ENCODE data around the gene CCDC70. TPM values are rescaled to one million over a fixed set of nuclear protein-coding genes. Genes with fewer than 3 reads are reported as not detected.

The CCDC70 gene
- total RNA-seq, 1 experiment from 2014 or later, result not detected

DNA sequence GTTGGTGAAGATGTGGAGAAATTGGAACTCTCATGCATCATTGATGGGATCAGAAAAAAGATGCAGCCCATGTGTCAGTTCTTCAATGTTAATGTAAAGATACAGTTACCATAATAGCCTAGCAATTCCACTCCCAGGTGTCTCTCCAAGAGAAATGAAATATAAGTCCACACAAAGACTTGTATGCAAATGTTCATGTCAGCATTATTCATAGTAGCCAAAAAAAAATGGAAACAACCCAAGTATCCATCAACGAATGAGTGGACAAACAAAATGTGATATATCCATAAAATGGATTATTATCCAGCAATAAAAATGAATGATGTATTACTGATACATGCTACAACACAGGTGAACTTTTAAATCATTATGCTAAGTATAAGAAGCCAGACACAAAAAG lies 38.7 kb downstream of the CCDC70 start (continued):
- TF ChIP-seq ZNF219 (CRISPR knock-in tag; IDR thresholded peaks at IDR 0.05; ENCODE audit: borderline replicate concordance) (no peak), ZNF317 (CRISPR knock-in tag; IDR thresholded peaks at IDR 0.05; ENCODE audit: borderline replicate concordance, low read depth) (no peak)

DNA sequence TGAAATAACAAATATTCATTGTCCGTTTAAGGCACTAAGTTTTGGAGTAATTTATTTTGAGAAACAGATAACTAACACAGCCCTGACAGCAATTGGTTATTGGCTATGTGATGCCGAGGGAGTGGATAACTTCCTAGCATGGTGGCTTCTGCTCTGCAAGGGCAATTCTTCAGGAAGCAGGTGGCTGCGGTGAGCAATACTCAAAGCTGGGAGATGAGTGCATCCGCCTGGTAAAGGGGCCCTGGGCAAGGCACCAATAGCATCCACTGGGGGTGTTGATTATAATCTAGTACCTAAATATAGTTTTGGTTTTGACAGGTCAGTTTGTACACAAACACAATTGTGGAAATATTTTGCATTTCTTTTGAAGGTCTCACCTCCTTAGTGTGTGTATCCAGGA lies 41.0 kb downstream of the CCDC70 start:
- Mint-ChIP-seq H3K27me3 (ENCODE audit: low read depth) (no peaks in the 10 kb centered on the region; the same call in 1 of the 2 replicates), H3K36me3 (no peaks in the 10 kb centered on the region), H3K4me1 (peaks cover 21% of the 10 kb centered on the region), H3K4me3 (no peak overlapping the region), H3K9me3 (no peaks in the 10 kb centered on the region), H3K27ac (no peak overlapping the region)
- POLR2A ChIA-PET, result no interaction called here
- DNase-seq (ENCODE audit: low spot score) (no peak), ATAC-seq (no peak)
- TF ChIP-seq, protein P1, sequence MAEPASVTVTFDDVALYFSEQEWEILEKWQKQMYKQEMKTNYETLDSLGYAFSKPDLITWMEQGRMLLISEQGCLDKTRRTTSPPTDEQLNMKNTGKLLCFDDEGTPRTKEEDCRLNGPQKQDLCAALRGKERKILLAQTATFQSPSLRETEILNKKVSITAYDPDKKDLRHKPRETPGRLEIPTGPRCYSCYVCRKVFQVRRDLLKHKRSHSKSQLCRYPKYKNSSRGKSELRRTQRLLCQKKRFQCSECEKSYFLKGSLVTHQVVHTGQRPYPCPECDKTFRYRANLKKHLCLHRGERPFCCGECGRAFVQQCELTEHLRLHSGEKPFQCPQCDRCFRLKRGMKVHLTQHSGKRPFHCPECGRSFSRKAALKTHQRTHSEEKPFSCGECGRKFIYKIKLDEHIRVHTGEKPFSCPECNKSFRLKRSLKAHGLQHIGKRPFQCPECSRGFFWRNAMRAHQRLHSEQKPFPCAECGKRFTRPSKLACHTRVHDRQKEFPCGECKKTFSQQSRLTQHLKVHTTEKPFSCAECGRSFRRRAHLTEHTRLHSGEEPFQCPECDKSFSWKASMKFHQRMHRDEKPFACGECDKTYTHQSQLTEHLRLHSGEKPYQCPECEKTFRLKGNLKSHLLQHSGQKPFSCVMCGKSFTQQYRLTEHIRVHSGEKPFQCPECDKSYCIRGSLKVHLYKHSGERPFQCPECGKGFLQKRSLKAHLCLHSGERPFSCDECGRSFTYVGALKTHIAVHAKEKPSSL (CRISPR knock-in tag; conservative IDR thresholded peaks at IDR 0.05), result no peak
- TF ChIP-seq, protein P2, sequence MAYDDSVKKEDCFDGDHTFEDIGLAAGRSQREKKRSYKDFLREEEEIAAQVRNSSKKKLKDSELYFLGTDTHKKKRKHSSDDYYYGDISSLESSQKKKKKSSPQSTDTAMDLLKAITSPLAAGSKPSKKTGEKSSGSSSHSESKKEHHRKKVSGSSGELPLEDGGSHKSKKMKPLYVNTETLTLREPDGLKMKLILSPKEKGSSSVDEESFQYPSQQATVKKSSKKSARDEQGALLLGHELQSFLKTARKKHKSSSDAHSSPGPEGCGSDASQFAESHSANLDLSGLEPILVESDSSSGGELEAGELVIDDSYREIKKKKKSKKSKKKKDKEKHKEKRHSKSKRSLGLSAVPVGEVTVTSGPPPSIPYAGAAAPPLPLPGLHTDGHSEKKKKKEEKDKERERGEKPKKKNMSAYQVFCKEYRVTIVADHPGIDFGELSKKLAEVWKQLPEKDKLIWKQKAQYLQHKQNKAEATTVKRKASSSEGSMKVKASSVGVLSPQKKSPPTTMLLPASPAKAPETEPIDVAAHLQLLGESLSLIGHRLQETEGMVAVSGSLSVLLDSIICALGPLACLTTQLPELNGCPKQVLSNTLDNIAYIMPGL (CRISPR knock-in tag; IDR thresholded peaks at IDR 0.05), result no peak
- no peak for TF ChIP-seq ZNF219 (CRISPR knock-in tag; IDR thresholded peaks at IDR 0.05; ENCODE audit: borderline replicate concordance)
- TF ChIP-seq, protein P3, sequence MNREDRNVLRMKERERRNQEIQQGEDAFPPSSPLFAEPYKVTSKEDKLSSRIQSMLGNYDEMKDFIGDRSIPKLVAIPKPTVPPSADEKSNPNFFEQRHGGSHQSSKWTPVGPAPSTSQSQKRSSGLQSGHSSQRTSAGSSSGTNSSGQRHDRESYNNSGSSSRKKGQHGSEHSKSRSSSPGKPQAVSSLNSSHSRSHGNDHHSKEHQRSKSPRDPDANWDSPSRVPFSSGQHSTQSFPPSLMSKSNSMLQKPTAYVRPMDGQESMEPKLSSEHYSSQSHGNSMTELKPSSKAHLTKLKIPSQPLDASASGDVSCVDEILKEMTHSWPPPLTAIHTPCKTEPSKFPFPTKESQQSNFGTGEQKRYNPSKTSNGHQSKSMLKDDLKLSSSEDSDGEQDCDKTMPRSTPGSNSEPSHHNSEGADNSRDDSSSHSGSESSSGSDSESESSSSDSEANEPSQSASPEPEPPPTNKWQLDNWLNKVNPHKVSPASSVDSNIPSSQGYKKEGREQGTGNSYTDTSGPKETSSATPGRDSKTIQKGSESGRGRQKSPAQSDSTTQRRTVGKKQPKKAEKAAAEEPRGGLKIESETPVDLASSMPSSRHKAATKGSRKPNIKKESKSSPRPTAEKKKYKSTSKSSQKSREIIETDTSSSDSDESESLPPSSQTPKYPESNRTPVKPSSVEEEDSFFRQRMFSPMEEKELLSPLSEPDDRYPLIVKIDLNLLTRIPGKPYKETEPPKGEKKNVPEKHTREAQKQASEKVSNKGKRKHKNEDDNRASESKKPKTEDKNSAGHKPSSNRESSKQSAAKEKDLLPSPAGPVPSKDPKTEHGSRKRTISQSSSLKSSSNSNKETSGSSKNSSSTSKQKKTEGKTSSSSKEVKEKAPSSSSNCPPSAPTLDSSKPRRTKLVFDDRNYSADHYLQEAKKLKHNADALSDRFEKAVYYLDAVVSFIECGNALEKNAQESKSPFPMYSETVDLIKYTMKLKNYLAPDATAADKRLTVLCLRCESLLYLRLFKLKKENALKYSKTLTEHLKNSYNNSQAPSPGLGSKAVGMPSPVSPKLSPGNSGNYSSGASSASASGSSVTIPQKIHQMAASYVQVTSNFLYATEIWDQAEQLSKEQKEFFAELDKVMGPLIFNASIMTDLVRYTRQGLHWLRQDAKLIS (CRISPR knock-in tag; IDR thresholded peaks at IDR 0.05; ENCODE audit: borderline replicate concordance), result no peak
- TF ChIP-seq, protein P4, sequence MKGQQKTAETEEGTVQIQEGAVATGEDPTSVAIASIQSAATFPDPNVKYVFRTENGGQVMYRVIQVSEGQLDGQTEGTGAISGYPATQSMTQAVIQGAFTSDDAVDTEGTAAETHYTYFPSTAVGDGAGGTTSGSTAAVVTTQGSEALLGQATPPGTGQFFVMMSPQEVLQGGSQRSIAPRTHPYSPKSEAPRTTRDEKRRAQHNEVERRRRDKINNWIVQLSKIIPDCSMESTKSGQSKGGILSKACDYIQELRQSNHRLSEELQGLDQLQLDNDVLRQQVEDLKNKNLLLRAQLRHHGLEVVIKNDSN (CRISPR knock-in tag; IDR thresholded peaks at IDR 0.05), result no peak
- TF ChIP-seq, protein P5, sequence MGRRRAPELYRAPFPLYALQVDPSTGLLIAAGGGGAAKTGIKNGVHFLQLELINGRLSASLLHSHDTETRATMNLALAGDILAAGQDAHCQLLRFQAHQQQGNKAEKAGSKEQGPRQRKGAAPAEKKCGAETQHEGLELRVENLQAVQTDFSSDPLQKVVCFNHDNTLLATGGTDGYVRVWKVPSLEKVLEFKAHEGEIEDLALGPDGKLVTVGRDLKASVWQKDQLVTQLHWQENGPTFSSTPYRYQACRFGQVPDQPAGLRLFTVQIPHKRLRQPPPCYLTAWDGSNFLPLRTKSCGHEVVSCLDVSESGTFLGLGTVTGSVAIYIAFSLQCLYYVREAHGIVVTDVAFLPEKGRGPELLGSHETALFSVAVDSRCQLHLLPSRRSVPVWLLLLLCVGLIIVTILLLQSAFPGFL (CRISPR knock-in tag; IDR thresholded peaks at IDR 0.05; ENCODE audit: borderline replicate concordance), result no peak
- no peak for TF ChIP-seq ELF4 (CRISPR knock-in tag; IDR thresholded peaks at IDR 0.05; ENCODE audit: low read depth)
- no peak for TF ChIP-seq RELA (CRISPR knock-in tag; IDR thresholded peaks at IDR 0.05; ENCODE audit: borderline replicate concordance)
- TF ChIP-seq, protein P6, sequence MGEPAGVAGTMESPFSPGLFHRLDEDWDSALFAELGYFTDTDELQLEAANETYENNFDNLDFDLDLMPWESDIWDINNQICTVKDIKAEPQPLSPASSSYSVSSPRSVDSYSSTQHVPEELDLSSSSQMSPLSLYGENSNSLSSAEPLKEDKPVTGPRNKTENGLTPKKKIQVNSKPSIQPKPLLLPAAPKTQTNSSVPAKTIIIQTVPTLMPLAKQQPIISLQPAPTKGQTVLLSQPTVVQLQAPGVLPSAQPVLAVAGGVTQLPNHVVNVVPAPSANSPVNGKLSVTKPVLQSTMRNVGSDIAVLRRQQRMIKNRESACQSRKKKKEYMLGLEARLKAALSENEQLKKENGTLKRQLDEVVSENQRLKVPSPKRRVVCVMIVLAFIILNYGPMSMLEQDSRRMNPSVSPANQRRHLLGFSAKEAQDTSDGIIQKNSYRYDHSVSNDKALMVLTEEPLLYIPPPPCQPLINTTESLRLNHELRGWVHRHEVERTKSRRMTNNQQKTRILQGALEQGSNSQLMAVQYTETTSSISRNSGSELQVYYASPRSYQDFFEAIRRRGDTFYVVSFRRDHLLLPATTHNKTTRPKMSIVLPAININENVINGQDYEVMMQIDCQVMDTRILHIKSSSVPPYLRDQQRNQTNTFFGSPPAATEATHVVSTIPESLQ (CRISPR knock-in tag; IDR thresholded peaks at IDR 0.05), result no peak
- CTCF ChIA-PET, result interaction anchor here (0.8 to 1.9 kb wide), 3 partner anchors 10 to 225 kb away, joined by 3 to 8 read pairs (median 5); no protein-coding TSS in a partner anchor

All from WTC11 (cell line).